Measurements from ENCODE around the gene DCLK1. TPM values are rescaled to one million over a fixed set of nuclear protein-coding genes. Genes with fewer than 3 reads are reported as not detected.

DCLK1 gene
- total RNA-seq, 4 donors from 2014 or later, result 1.1 to 10.8 (median 6.7) TPM

DNA sequence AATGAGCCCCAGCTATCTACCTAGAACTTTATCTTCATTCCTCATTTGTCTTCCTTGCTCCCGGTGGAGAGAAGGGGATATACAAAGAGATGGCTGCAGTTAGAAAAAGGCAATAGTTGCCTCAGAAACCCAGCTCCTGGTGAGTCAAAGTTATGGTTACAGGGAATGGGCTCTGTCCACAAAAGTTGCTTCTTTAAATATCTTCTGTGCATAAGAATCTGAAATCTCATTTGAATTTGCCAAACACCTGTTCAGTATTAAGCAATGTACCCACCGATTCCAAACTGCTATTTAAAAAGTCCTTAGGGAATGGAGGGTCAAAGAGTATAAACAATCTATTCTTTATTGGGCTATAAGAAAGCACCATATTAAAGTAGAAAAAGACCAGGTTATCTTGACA is 48.4 kb downstream of the DCLK1 start:
- Histone ChIP-seq H3K27ac (no peak overlapping the region), H3K9me3 (no peaks in the 10 kb centered on the region), H3K4me3 (no peak overlapping the region), H3K4me1 (no peaks in the 10 kb centered on the region), H3K36me3 (no peaks in the 10 kb centered on the region), H3K27me3 (no peaks in the 10 kb centered on the region)
- in situ Hi-C loops (cut with MboI; ENCODE audit: low pct_ligation_motif_present in 1 of 4, low pct_unique_long_range_greater_than_20kb in 1 of 4, low sequenced_read_pairs in 3 of 4), result no loop called here
- intact Hi-C loops (cut with DNase I; ENCODE audit: low total_unique reads), result no loop called here
- TF ChIP-seq POLR2A (IDR thresholded peaks at IDR 0.05) (no peak), EP300 (IDR thresholded peaks at IDR 0.05; ENCODE audit: low read depth) (no peak), CTCF (IDR thresholded peaks at IDR 0.05) (no peak), POLR2AphosphoS5 (IDR thresholded peaks at IDR 0.05) (no peak)
- WGBS, 2 donors (ENCODE audit: low coverage in 1 of 2), result 60 to 62% methylated on average over 2 of the region's 2 CpGs
- DNase-seq, result no peak

GRCh38 chr13:36082396-36082795 is 48.8 kb downstream of the DCLK1 start:
- no peaks in the 10 kb centered on the region for H3K27me3 ChIP-seq
- H3K27ac ChIP-seq, result no peak overlapping the region
- TF ChIP-seq POLR2A (IDR thresholded peaks at IDR 0.05), result no peak
- TF ChIP-seq POLR2AphosphoS5 (IDR thresholded peaks at IDR 0.05), result no peak
- TF ChIP-seq CTCF (IDR thresholded peaks at IDR 0.05), result no peak
- TF ChIP-seq EP300 (IDR thresholded peaks at IDR 0.05; ENCODE audit: low read depth), result no peak
- in situ Hi-C loops (cut with MboI; ENCODE audit: low pct_ligation_motif_present in 1 of 4, low pct_unique_long_range_greater_than_20kb in 1 of 4, low sequenced_read_pairs in 3 of 4) (no loop called here), intact Hi-C loops (cut with DNase I; ENCODE audit: low total_unique reads) (no loop called here)
- H3K9me3 ChIP-seq, result no peaks in the 10 kb centered on the region
- no peaks in the 10 kb centered on the region for H3K36me3 ChIP-seq
- no peak overlapping the region for H3K4me3 ChIP-seq
- 67 to 82% methylated on average over 2 of the region's 2 CpGs for WGBS, 2 donors (ENCODE audit: low coverage in 1 of 2)
- no peaks in the 10 kb centered on the region for H3K4me1 ChIP-seq
- no peak for DNase-seq

- Histone ChIP-seq H3K36me3 (no peaks in the 10 kb centered on the region), H3K4me3 (no peak overlapping the region), H3K27me3 (no peaks in the 10 kb centered on the region), H3K4me1 (no peaks in the 10 kb centered on the region), H3K27ac (no peak overlapping the region), H3K9me3 (no peaks in the 10 kb centered on the region)
- intact Hi-C loops (cut with DNase I; ENCODE audit: low total_unique reads), result no loop called here
- in situ Hi-C loops (cut with MboI; ENCODE audit: low pct_ligation_motif_present in 1 of 4, low pct_unique_long_range_greater_than_20kb in 1 of 4, low sequenced_read_pairs in 3 of 4), result no loop called here
- no peak for TF ChIP-seq POLR2AphosphoS5 (IDR thresholded peaks at IDR 0.05)
- TF ChIP-seq CTCF (IDR thresholded peaks at IDR 0.05), result no peak
- TF ChIP-seq POLR2A (IDR thresholded peaks at IDR 0.05), result no peak
- no peak for TF ChIP-seq EP300 (IDR thresholded peaks at IDR 0.05; ENCODE audit: low read depth)
- no peak for DNase-seq
Observed at GRCh38 chr13:36076211-36076610, 55.0 kb downstream of the DCLK1 start.

- Histone ChIP-seq H3K27ac (no peak overlapping the region), H3K9me3 (no peaks in the 10 kb centered on the region), H3K27me3 (no peaks in the 10 kb centered on the region), H3K4me1 (no peaks in the 10 kb centered on the region), H3K4me3 (no peak overlapping the region), H3K36me3 (no peaks in the 10 kb centered on the region)
- 41 to 44% methylated on average over 3 of the region's 3 CpGs for WGBS, 2 donors (ENCODE audit: low coverage in 1 of 2)
- no peak for TF ChIP-seq EP300 (IDR thresholded peaks at IDR 0.05; ENCODE audit: low read depth)
- TF ChIP-seq CTCF (IDR thresholded peaks at IDR 0.05), result no peak
- TF ChIP-seq POLR2A (IDR thresholded peaks at IDR 0.05), result no peak
- no peak for TF ChIP-seq POLR2AphosphoS5 (IDR thresholded peaks at IDR 0.05)
- in situ Hi-C loops (cut with MboI; ENCODE audit: low pct_ligation_motif_present in 1 of 4, low pct_unique_long_range_greater_than_20kb in 1 of 4, low sequenced_read_pairs in 3 of 4), result no loop called here
- intact Hi-C loops (cut with DNase I; ENCODE audit: low total_unique reads), result no loop called here
- no peak for DNase-seq
Observed at GRCh38 chr13:36074659-36075058, 56.5 kb downstream of the DCLK1 start.
